IPS DF 4.7 (cell line): Measurements from ENCODE around the gene ERCC6L.

ENCODE experiments used
- DNase-seq: peaks from one replicate; pipeline ENCODE4 v3.0.0-alpha.2; 2013; ENCODE audit warnings: low spot score; ENCODE audit errors: extremely low read depth

The ERCC6L gene

GRCh38 chrX:72169008-72169728 lies 69.7 kb downstream of the ERCC6L start:
- DNase-seq: no peak

GRCh38 chrX:72165551-72165950 lies 73.3 kb downstream of the ERCC6L start:
- no peak for DNase-seq

- no peak for DNase-seq
These were observed 79.1 kb downstream of the ERCC6L start for GRCh38 chrX:72159769-72160168.

- no peak for DNase-seq
These were observed 80.1 kb downstream of the ERCC6L start for GRCh38 chrX:72158773-72159172.
